ENCODE results near the gene RIOK3.
"Not testable (repeated sequence)": the region's sequence is repeated elsewhere in the genome, so short reads cannot be mapped to it uniquely, and the experiment has no call there.

RIOK3 gene

DNA sequence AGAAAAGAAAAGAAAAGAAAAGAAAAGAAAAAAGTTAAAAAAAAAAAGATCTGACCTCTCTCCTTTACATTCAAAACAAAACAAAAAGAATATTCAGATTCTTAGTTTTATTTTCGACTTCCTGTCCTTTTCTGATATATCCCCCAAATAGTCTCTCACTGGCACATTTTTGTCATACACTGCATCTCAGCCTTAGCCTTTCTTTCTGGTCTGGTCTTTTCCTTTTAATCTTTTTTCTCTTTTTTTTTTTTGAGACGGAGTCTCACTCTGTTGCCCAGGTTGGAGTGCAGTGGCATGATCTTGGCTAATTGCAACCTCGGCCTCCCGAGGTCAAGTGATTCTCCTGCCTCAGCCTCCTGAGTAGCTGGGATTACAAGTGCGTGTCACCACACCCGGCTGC is 1.6 kb upstream of the RIOK3 start:
- DNase-seq = no peak

DNA sequence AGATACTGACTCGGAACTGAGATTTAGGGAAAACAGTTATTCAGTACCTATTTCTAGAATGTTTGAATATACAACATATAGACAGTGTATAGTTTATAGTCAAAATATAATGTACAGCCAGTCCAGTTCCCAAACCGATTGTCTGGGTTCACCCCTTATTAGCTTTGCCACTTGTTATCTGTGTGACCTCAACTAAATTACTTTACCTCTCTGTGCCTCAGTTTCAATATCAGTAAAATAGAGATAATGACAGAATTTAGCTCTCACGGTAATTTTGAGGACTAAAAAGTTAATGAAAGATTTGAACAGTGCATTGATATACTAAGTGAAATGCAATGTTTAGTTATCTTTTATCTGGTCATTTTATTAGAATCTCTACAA is 750 bp upstream of the RIOK3 start:
- DNase-seq = no peak

- no peak for DNase-seq
These were observed 582 bp downstream of the RIOK3 start for GRCh38 chr18:23453680-23454058.

DNA sequence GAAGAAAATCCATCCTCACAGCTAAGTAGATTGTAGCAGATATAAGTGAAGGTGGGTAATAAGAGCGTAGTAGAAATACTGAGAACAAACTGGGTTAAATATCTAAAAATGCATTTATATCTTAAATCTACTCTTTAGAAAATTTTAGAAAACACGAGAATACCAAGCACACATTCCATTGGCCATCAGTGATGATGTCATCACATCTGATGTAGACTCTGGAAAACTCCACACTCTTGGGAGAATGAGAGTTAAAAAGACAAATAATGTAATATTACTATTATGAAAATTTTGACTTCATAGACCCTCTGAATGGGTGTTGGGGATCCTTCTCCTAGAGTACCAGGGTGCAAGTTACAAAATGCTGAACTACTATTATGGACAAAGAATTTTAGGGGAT is 3.7 kb downstream of the RIOK3 start:
- DNase-seq = no peak

- peak in 1 of 2 experiments; percentile 16 for DNase-seq
These were observed 5.9 kb downstream of the RIOK3 start for GRCh38 chr18:23458830-23459529.

DNA sequence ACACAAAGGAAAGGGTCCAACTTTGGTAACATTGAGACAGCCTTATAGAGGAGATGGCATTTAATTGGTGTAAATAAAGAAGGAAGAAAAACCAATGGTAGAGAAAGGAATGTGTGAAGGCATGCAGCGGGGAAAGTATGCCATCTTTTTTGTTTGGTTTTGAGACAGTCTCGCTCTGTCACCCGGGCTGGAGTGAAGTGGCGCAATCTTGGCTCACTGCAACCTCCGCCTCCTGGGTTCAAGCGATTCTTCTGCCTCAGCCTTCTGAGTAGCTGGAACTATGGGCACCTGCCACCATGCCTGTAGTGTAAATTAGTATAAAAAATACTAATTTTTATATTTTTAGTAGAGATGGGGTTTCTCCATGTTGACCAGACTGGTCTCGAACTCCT is 6.4 kb downstream of the RIOK3 start:
- DNase-seq = no peak

DNA sequence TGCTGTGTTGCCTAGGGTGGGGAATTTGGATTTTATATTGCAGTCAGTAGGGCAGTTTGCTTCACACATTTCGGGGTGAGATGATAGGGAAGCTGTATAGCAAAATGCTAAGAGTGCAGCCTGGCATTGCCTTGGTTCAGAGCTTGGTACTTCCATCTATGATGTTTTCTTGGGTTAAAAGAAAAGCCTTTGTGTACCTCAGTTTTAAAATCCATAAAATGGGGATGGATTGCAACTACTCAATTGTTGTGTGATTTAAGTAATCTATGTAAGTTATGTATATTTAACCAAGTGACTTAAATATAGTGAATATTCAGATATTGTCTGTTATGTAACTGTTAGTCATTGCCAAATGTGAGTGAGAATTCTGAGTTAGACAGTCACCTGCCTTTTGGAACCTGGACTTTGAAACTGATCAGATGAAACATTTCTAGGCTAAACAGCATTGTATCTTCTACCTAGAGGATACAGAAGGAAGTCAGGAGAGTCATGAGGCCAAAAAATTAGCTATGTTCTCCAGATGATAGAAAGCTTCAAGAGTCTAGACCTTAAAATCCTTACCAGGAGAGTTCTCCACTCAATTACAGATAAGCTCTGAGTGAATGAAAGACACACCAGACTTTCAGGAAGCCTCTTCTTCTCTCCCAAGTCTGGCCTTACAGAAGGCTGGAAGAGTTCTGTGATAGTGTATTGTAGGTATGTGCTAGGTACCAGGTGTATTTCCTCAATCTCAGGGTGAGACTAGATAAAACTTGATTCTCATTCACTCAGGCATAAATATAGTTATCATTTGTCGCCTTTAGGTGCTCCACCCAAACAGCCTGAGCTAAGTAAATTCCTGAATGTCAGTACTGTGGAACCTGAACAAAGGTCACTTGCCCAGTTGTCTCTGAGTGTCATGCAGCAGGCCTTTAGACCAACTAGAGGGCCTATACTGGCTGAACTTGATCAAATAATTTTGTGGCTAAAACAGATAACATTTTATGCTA is 7.5 kb downstream of the RIOK3 start:
- no peak for DNase-seq

DNA sequence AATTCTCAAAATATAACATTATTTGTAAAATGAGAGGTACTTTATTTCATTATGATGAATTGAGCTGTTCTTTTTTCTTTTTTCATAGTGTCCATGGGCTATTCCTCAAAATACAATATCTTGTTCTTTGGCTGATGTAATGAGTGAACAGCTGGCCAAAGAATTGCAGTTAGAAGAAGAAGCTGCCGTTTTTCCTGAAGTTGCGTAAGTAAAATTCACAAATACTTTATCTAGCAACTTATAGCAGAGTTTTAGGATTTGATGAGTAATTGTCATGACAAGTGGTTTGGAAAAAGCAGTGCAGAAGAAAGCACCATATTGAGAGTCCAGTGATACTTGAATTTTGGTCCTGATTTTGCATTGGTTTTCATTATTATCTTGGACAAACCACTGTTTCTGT is 9.8 kb downstream of the RIOK3 start:
- DNase-seq = no peak

DNA sequence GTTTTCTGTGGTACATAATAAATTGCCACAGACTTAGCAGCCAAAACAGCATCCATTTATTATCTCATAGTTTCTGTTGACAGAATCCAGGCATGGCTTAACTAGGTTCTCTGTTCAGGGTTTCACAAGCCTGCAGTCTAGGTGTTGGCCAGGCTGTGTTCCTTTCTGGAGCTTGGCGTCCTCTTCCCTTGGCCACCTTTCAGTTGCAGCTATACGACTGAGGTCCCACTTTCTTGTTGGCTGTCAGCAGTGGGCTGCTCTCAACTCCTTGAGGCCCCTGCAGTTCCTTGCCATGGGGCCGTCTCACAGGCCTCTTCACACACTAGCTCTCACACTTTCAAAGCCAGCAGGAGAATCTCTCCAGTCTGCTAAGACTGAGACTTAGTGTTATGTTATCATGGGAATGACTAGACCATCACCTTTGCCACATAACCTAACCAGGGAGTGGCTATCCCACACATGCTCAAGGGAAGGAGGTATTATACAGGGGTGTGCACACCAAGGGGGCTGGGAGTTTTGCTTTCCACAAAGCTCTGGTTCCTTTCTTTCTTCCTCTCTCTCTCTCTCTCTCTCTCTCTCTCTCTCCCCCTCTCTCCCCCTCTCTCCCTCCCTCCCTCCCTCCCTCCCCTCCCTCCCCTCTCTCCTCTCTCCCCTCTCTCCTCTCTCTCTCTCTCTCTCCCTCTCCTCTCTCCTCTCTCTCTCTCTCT is 15.8 kb downstream of the RIOK3 start:
- no peak for DNase-seq

DNA sequence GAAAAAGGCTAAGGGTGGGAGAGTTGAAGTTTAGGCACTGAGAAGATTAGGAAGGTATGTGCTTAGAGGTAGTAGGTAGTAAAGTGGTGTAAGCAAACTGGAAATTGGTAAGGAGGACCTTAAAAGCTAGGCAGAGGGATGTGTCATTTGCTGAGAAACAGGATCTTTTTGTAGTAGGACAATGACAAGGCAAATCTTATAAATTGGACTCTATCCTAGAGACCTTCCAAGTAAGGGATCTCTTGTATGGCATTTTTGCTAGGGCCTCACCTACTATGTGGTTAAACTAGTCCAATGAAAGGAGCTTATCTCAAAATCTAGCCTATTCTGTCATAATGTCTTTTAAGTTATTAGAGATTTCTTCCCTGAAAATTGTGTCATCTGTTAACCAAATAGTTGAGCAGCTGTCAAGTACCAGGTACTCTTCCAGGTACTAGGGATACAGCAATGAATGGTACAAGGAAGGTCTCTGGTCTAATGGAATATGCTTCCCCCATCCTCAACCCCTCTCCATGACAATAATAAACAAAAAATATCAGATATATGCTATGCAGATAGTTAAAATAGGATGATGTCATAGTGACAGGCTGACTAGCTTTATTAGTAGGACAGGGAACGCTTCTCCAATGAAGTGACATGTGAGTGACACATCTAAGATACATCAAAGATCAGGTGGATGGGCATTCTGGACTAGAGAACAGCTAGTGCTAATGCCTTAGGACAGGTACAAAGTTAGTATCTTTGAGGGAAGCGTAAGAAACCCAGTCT is 17.7 kb downstream of the RIOK3 start:
- DNase-seq = no peak

GRCh38 chr18:23471486-23471885 is 18.4 kb downstream of the RIOK3 start:
- no peak for DNase-seq

GRCh38 chr18:23479829-23480505 is 26.9 kb downstream of the RIOK3 start:
- no peak for DNase-seq

DNA sequence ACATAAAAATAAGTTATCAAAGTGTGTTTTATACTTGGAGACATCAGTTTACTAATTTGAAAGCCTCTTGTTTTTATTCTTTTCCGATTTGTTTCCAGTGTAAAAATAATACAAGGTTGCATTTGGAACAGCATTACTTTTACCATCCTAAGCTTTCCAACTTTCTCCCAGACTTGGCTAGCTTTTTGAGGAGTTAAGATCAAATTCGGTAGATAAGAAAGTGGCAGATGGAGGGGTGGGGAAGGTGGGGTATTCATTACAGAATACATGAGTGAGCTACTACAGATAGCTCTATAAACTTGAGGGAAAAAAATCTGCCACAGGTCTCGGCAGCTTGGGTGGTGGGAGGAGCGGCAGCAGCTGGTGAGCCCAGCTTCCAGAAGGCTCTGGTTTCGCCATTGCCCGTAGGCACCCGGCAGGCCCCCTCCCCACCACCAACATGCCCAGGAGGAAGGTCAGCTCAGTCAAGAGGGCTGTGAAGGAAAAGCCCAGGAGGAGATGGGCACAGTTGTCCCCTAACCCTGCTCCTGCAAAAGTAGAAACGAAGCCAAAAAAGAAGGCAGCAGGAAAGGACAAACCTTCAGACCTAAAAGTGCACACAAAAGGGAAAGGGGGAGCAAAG is 31.6 kb downstream of the RIOK3 start:
- DNase-seq = peak in 1 of 2 experiments; percentile 28

DNA sequence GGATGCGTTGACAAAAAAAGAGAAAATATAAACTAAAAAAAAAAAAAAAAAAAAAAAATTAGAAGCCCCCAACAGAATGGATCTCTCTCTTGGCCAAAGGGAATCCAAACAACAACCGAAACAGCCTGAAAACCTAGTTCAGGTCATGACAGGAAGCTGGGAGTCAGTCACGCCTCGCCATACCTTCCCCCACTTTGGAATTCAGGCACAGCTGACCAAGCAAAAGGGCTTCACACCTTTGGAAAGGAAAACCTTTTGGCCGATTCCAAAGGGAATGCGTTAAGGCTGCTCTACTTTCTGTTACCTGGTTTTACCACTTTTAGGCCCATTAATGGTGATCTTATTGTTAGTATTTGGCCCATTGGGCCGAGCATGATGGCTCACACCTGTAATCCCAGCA is 32.3 kb downstream of the RIOK3 start:
- no peak for DNase-seq

DNA sequence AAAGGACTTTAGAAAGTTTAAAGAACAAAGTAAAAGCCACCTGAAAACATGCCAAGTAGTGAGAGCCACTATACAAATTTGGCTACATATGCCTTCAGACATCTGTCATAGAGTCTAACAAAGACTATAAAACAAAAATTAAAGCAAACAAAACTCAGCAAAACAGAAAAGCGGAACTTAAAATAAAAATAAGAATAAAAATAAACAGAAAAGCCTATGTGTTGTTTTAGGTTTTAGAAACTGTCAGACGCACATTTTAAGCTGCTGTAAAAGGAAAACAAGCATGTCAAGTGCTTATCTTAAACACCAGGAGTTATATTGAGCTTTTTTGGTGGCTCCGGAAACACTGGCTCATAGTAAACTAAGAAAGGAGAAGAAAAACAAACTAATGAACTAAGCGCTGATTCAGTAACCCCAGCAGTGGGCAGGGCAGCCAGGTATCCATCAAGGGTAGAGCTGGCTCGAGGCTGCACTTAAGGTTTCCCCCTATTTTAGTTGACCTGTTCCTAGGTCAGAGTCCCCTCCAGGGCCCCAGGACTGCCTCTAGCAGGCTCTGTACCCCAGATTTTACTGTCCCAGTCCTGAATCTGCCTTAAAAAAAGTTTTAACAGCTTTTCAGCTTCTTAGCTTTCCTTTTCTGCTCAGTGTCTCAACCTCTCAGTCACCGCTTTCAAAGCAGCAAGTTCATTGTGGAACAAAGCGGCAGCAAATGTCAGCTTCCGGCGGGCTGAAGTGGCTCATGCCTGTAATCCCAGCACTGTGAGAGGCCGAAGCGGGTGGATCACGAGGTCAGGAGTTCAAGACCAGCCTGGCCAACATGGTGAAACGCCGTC is 34.9 kb downstream of the RIOK3 start:
- no peak for DNase-seq

GRCh38 chr18:23489586-23489985 is 36.5 kb downstream of the RIOK3 start:
- not testable (repeated sequence) for DNase-seq

DNA sequence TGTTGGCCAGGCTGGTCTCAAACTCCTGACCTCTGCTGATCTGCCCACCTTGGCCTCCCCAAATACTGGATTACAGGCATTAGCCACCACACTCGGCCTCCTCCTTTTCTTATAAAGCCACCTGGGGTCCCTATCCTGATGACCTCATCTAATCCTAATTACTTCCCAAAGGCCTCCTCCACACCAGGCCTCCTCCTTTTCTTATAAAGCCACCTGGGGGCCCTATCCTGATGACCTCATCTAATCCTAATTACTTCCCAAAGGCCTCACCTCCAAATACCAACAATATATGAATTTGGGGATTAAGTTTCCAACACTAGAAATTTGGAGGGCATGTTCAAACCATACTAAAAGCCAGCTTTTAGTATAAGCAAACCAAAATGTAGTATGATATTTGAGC is 40.6 kb downstream of the RIOK3 start:
- no peak for DNase-seq

DNA sequence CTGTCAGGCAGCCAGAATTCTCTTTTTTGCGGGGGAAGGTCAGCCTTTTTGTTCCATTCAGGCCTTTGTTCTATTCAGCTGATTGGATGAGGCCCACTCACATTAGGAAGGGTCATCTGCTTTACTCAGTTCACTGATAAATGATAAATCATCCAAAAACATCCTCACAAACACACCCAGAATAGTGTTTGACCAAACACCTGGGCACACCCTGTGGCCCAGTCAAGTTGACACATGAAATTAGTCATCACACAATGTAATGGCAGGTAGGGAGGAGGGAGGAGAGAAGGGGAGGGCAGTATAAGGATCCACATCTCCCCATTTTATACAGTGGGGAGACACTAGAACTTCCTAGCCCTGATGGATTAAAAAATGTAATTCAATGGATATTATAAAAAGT is 41.9 kb downstream of the RIOK3 start:
- no peak for DNase-seq

DNA sequence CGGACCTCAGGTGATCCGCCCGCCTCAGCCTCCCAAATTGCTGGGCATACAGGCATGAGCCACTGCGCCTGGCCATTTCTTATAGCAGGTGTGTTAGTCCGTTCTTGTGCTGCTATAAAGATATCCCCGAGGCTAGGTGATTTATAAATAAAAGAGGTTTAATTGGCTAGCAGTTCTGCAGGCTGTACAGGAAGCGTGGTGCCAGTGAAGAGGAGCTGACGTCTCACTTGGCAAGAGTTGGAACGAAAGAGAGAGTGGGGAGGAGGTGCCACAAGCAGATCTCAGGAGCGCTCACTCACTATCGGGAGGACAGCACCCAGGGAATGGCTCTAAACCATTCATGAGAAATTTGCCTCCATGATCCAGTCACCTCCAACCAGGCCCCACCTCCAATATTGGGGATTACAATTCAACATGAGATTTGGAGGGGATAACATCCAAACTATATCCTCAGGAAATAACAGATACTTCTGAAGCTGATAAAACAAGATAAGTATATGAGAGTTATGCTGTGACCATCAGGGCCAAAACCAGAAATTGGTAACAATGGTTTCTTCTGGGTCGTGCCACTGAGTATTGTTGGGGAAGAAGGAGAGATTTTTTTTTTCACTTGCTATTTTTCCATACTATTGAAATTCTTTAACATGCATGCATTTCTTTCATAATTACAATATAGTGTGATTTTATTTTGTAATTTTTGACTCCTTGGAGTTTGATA is 42.8 kb downstream of the RIOK3 start:
- no peak for DNase-seq

DNA sequence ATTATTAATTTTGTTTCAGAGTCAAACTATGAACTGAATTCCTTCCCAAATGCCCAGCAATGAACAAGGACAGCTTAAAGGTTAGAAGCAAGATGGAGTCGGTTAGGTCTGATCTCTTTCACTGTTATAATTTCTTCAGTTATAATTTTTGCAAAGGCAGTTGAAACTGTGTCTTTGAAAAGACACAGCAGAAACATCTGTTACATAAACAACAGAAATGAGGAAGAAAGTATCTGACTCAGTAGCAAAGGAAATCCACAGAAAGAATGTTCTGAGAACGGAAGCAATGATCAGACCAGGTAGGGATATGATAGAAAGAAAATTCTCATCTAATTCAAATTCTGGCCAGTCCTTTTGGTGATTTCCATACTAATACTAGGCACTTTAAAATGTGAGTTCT is 45.0 kb downstream of the RIOK3 start:
- DNase-seq = no peak
